Renal cortical epithelial cell (primary cell): ENCODE measurements around the gene F2. TPM values are rescaled to one million over a fixed set of nuclear protein-coding genes. Genes with fewer than 3 reads are reported as not detected.
"Not testable (repeated sequence)": the region's sequence is repeated elsewhere in the genome, so short reads cannot be mapped to it uniquely, and the experiment has no call there.

Source experiments
- DNase-seq: peaks from one replicate; pipeline ENCODE4 v3.0.0-alpha.2; 2011; ENCODE audit warnings: low read depth
- total RNA-seq: library from RNA; depleted of rRNA; stranded (reverse); fragments of >200 nt; gene quantifications from 2 replicates; pipeline ENCODE4 v1.2.3, GENCODE V29; 2014

The F2 gene
- total RNA-seq, 1 donor from 2014 or later, result 1.1 TPM

GRCh38 chr11:46717825-46718154 is 1.2 kb upstream of the F2 start:
- not testable (repeated sequence) for DNase-seq

- DNase-seq, result peak; percentile 18
These were observed 626 bp upstream of the F2 start for GRCh38 chr11:46718155-46719019.

GRCh38 chr11:46719543-46720218 is 668 bp downstream of the F2 start:
- DNase-seq, result no peak

- DNase-seq, result no peak
These were observed 2.3 kb downstream of the F2 start for GRCh38 chr11:46721286-46721685.

- DNase-seq, result no peak
These were observed 3.7 kb downstream of the F2 start for GRCh38 chr11:46722566-46723358.

GRCh38 chr11:46723359-46723680 is 4.3 kb downstream of the F2 start:
- no peak for DNase-seq

- no peak for DNase-seq
These were observed 5.1 kb downstream of the F2 start for GRCh38 chr11:46724088-46724487.

- DNase-seq, result no peak
These were observed 6.6 kb downstream of the F2 start for GRCh38 chr11:46725338-46726205.

GRCh38 chr11:46726206-46726862 is 7.3 kb downstream of the F2 start:
- DNase-seq, result no peak

- DNase-seq, result no peak
These were observed 9.1 kb downstream of the F2 start for GRCh38 chr11:46727952-46728658.

- no peak for DNase-seq
These were observed 9.6 kb downstream of the F2 start for GRCh38 chr11:46728659-46729040.

GRCh38 chr11:46729110-46730027 is 10.4 kb downstream of the F2 start:
- no peak for DNase-seq

GRCh38 chr11:46731545-46731944 is 12.5 kb downstream of the F2 start:
- DNase-seq, result no peak

GRCh38 chr11:46733234-46733633 is 14.2 kb downstream of the F2 start:
- no peak for DNase-seq

GRCh38 chr11:46736146-46736545 is 17.1 kb downstream of the F2 start:
- no peak for DNase-seq

- no peak for DNase-seq
These were observed 17.6 kb downstream of the F2 start for GRCh38 chr11:46736615-46737014.

- DNase-seq, result no peak
These were observed 18.7 kb downstream of the F2 start for GRCh38 chr11:46737699-46738098.

GRCh38 chr11:46738887-46739286 is 19.9 kb downstream of the F2 start:
- DNase-seq, result no peak
